BLaER1 (cell line): Measurements from ENCODE around the gene SKI.

Source experiments
- H3K27ac ChIP-seq: shearing (Covaris generic); formaldehyde crosslinking; 2 replicates; pipeline ENCODE4 v1.8.1; 2022
- H3K27me3 ChIP-seq: shearing (Covaris generic); formaldehyde crosslinking; 2 replicates; pipeline ENCODE4 v1.8.1; 2022
- H3K36me3 ChIP-seq: shearing (Covaris generic); formaldehyde crosslinking; 2 replicates; pipeline ENCODE4 v1.8.1; 2022
- H3K4me1 ChIP-seq: shearing (Covaris generic); formaldehyde crosslinking; 2 replicates; pipeline ENCODE4 v1.8.1; 2022
- H3K4me2 ChIP-seq: shearing (Covaris generic); formaldehyde crosslinking; 2 replicates; pipeline ENCODE4 v1.8.1; 2022
- H3K4me3 ChIP-seq: shearing (Covaris generic); formaldehyde crosslinking; 2 replicates; pipeline ENCODE4 v1.8.1; 2022
- H3K9ac ChIP-seq: shearing (Covaris generic); formaldehyde crosslinking; 2 replicates; pipeline ENCODE4 v1.8.1; 2022
- H3K9me3 ChIP-seq: shearing (Covaris generic); formaldehyde crosslinking; 2 replicates; pipeline ENCODE4 v1.8.1; 2022
- H4K20me1 ChIP-seq: shearing (Covaris generic); formaldehyde crosslinking; 2 replicates; pipeline ENCODE4 v1.8.1; 2022
- Cebpa-rat ChIP-seq: shearing (Covaris generic); IDR thresholded peaks from 2 replicates; pipeline ENCODE4 v1.8.1; 2022

Gene SKI

GRCh38 chr1:2358651-2359640 is 130.8 kb downstream of the SKI start:
- H3K4me1 ChIP-seq, result peaks cover 25% of the 10 kb centered on the region
- no peaks in the 10 kb centered on the region for H3K27me3 ChIP-seq

More at GRCh38 chr1:2358651-2359640, 130.8 kb downstream of the SKI start:
- Histone ChIP-seq H3K9me3 (peaks cover 27% of the 10 kb centered on the region), H3K4me3 (no peak overlapping the region), H3K36me3 (no peaks in the 10 kb centered on the region), H3K9ac (no peak overlapping the region), H3K4me2 (no peak overlapping the region), H3K27ac (no peak overlapping the region), H4K20me1 (no peaks in the 10 kb centered on the region)
- no peak for TF ChIP-seq Cebpa-rat
